AG10803 (cell line): ENCODE measurements around the gene USHBP1.

Source experiments
- DNase-seq: peaks from one replicate; pipeline ENCODE4 v3.0.0; 2010; ENCODE audit warnings: low read depth
- H3K4me3 ChIP-seq: 2 replicates; pipeline ENCODE4 v1.5.1; 2011; ENCODE audit warnings: mild to moderate bottlenecking, low read length, control low read depth
- CTCF ChIP-seq: conservative IDR thresholded peaks from 2 replicates; pipeline ENCODE4 v1.5.1; 2011; ENCODE audit warnings: mild to moderate bottlenecking, low read length, control low read depth, inconsistent platforms

USHBP1 gene

DNA sequence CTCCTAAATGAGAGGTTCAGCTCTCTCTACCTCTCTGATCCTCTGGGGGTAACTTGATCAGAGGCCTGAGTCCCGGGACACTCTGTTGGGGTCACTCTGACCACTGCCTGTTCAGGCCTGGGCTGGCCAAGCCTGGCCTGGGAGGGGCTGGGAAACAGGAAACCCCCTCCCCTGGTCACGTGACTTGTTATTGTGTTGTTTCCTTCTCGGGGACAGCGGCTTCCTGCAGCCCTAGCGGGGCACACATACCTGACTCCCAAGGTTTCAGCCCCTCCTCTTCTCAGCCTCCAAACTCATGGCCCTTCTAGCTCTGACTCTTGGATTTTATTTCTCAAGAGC, at the start of gene USHBP1:
Gene USHBP1, minus strand, starts transcription at position 105 of the 339 bp plus-strand sequence. CDS start 446 bp downstream, outside the sequence.
- H3K4me3 ChIP-seq, result no peak within 1 kb of the TSS
- TF ChIP-seq CTCF, result no peak
- no peak for DNase-seq

GRCh38 chr19:17314007-17314593, 49.6 kb upstream of the USHBP1 start:
- no peak for TF ChIP-seq CTCF
- DNase-seq, result no peak
- H3K4me3 ChIP-seq, result no peak overlapping the region

DNA sequence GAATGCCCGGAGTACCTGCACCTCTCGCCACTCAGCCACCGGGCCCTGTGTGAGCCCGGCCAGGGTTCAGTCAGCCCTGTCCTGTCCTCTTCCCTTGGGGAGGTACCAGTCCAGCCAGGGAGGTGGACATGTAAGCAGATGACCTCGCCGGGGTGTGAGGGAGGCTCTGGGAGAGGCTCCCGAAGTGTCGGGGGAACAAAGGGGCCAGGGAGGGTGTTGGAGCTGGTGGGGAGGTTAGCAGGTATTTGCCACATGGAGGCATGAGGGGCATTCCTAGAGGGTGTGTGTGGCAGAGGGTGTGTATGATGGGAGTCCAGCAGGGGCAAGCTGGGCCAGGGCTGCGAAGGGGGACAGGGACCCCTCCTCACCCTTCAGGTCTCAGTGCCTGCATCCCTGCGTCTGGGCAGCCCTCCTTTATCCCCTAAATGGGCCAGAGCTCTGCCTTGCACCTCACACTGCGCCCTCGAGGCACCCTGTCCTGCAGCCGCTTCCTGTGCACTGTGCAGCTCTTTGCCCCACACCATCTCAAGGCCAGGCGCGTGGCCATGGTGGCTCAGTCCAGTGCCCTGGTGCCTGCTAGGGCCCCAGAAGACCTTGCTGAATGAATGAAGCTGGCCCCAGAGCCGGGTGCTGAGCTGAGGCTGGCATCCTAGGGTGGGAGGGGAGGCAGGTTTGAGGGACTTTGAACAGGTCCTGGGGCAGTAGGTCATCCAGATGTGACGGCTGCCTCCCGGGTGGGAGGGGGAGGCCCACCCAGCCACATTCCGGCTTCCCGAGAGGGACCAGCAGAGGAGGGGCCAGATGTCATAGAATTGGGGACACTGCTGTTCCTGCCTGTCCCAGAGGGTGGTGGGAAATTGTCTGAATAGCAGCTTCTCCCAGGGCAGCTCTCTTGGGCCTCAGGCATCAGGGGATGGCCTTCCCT, 47.9 kb upstream of the USHBP1 start:
- no peak for DNase-seq
- TF ChIP-seq CTCF, result no peak
- H3K4me3 ChIP-seq, result no peak overlapping the region

DNA sequence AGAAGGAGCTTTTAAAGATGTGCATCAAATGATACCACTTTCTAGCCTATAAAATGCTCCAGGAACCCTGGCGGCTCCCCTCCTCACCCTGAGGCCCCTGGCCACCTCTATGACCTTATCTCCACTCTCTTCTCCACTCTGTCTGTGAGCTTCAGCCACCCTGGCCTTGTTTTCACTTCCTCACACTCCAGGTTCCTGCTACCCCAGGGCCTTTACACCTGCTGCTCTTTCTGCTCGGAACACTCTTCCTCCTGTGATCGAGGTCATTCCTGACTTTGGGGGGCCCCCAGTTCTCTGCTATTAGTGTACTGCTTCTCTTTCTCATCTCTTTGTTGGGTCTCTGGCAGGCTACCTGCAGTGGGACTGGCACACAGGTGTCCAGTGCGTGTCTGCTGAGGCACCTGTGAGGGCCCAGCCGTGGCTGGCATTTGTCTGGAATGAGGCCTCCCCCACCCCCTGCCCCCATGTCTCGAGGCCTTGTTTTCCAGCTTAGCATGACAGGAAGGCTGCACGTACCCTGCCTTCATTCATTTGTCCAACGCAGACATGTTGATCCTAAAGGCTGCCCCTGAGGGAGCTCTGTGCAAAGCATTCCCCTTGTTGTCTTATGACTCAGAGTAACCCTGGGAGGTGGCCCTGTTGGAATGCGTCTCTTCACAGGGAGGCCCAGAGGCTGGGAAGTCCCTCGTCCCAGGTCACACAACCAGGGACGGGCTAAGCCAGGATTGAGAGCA, 47.1 kb upstream of the USHBP1 start:
- TF ChIP-seq CTCF, result no peak
- H3K4me3 ChIP-seq, result no peak overlapping the region
- peak; percentile 57 for DNase-seq

DNA sequence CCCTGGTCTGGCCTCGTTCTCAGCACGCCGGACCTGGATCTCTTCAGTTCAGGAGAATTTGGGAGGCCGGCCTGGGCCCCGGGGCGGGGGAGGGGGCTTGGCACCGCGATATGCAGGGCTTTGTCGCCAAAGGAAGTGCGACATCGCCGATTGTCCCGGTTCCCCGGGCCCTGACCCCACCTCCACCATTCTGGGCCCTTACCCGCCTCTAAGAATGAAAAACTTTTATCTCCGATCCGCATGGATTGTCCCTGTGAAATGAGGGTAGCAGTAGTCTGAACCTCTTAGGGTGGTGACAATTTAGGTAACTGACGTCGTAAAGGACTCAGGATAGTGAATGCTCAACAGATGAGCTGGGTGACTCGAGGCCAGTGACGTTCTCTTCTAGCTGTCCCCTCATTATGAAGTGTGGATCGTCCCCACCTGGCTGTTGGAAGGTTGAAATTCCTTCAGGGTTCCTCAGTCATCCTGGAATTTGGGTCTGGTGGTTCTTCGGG, 45.5 kb upstream of the USHBP1 start:
- peak overlapping the region; percentile 90 for H3K4me3 ChIP-seq
- TF ChIP-seq CTCF, result no peak
- DNase-seq, result no peak

DNA sequence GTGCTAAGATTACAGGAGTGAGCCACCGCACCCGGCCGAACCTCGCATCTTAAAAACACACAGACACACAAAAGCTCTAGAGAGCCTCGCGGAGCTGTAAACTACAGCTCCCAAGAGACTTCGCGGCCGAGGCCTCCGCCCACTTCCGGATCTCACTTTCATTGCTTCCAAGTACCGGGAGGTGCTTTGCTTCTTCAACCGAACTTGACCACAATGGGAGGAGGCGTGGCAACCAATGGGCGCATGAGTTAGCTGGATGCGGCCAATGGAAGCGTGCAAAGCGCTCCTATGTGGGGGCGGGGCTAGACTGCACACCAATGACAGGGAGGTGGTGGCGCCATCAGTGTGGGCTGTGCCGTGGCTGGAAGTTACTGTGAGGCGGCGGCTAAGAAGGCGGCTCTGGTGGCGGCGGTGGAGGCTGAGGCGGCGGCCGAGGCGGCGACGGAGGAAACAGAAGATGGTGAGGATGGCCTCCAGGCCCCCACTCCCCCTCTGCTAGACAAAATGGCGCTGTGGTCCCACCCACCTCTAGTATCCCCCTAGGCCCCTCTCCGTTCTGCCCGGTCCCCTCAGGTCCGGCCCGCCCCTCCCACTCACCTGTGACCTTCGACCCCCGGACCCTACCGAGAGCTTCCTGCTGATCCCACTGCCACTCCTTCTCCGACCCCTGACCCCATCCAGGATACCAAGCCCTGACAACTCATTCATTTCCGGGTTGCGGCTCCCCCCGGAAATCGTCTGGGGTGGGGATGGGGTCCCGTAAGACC, 44.8 kb upstream of the USHBP1 start, which contains the start of gene DDA1:
Gene DDA1, plus strand, starts transcription at position 366 of the 767 bp plus-strand sequence. Its CDS starts 92 bp downstream, at position 458.
- TF ChIP-seq CTCF, result no peak
- H3K4me3 ChIP-seq, result peak within 1 kb of the TSS; percentile 90
- DNase-seq, result peak; percentile 100
